HepG2 (cell line): Measurements from ENCODE around the gene CELF4. TPM values are rescaled to one million over a fixed set of nuclear protein-coding genes. Genes with fewer than 3 reads are reported as not detected.

ENCODE experiments used
- ATAC-seq: fragments of 200-7000 bp; cut with Tn5 transposase; 3 replicates; pipeline ENCODE4 v1.9.1; 2020; ENCODE audit warnings: mild to moderate bottlenecking, moderate library complexity
- BruUV-seq: library from RNA; stranded (reverse); fragments of 400-500 nt; replicated peaks from 2 replicates; lab custom pipeline; 2021; lab: Mats Ljungman, UMichigan
- CTCF ChIA-PET: fragments of 300-600 bp; formaldehyde crosslinking; extraction: SDS; loops from one replicate; lab custom pipeline; 2021; ENCODE audit warnings: low total read pairs, inconsistent platforms, low intra/inter-chr PET ratio; lab: Yijun Ruan, JAX
- POLR2A ChIA-PET: fragments of 350-600 bp; sonication (Branson Sonifier 250); formaldehyde crosslinking; loops from one replicate; lab custom pipeline; 2020; ENCODE audit warnings: antibody characterized with exemption, inconsistent platforms; lab: Yijun Ruan, JAX
- DNase-seq: peaks from one replicate; pipeline ENCODE4 v3.0.0-alpha.2; 2015; ENCODE audit warnings: low spot score
- FAIRE-seq: peaks from 3 replicates; lab custom pipeline; 2011; peaks lifted over from hg19 to GRCh38; lab: Jason Lieb, UNC
- H2AFZ ChIP-seq: one replicate; pipeline ENCODE4 v1.6.1; 2011; ENCODE audit warnings: low read length, inconsistent platforms
- H3K27ac ChIP-seq: fragments of 300-600 bp; 3 replicates; pipeline ENCODE4 v1.8.0; 2011; ENCODE audit warnings: mixed run types, mild to moderate bottlenecking, mixed read lengths, low read length, inconsistent platforms; ENCODE audit not compliant: insufficient read depth; ENCODE audit errors: extremely low read length
- H3K27me3 ChIP-seq, 2 experiments: fragments of 200-600 bp in 1 of 2; 2 replicates in 1 of 2; 3 replicates in 1 of 2; pipeline versions ENCODE4 v1.6.0 to v1.8.0; 2011; ENCODE audit warnings: low read length in 2 of 2, mild to moderate bottlenecking in 2 of 2, moderate library complexity in 2 of 2, inconsistent platforms in 1 of 2; ENCODE audit not compliant: insufficient read depth in 2 of 2, control insufficient read depth in 1 of 2
- H3K36me3 ChIP-seq, 2 experiments: fragments of 200-600 bp in 1 of 2; replicated peaks in 1 of 2; 2 replicates in 1 of 2; 3 replicates in 1 of 2; pipeline versions ENCODE4 v1.5.1 to v1.8.0; 2011; ENCODE audit warnings: low read length in 2 of 2, inconsistent platforms in 1 of 2; ENCODE audit not compliant: insufficient read depth in 2 of 2, control insufficient read depth in 1 of 2
- H3K4me1 ChIP-seq: 2 replicates; pipeline ENCODE4 v1.5.1; 2012; ENCODE audit warnings: low read length, inconsistent platforms; ENCODE audit not compliant: insufficient read depth
- H3K4me2 ChIP-seq: 2 replicates; pipeline ENCODE4 v1.6.0; 2011; ENCODE audit warnings: low read depth, low read length, inconsistent platforms
- H3K4me3 ChIP-seq, 3 experiments: fragments of 200-600 bp in 1 of 3; sonication (generic), shearing (Covaris generic) in 1 of 3; replicated peaks in 1 of 3; 2 replicates each; pipeline ENCODE4 v1.5.1; 2011 to 2016; ENCODE audit warnings: low read length in 3 of 3, inconsistent platforms in 2 of 3, low read depth in 2 of 3, mild to moderate bottlenecking in 2 of 3, control low read depth in 1 of 3, mixed read lengths in 1 of 3; ENCODE audit not compliant: insufficient read depth in 1 of 3
- H3K79me2 ChIP-seq: one replicate; pipeline ENCODE4 v1.6.1; 2011; ENCODE audit warnings: low read length, inconsistent platforms; ENCODE audit not compliant: insufficient read depth
- H3K9ac ChIP-seq: 2 replicates; pipeline ENCODE4 v1.6.0; 2011; ENCODE audit warnings: mild to moderate bottlenecking, low read depth, low read length, inconsistent platforms; ENCODE audit not compliant: insufficient read depth
- H3K9me3 ChIP-seq: 2 replicates; pipeline ENCODE4 v1.5.1; 2012; ENCODE audit warnings: mild to moderate bottlenecking, low read length
- H4K20me1 ChIP-seq: 2 replicates; pipeline ENCODE4 v1.6.0; 2011; ENCODE audit warnings: inconsistent platforms, mild to moderate bottlenecking, low read length, moderate library complexity; ENCODE audit not compliant: insufficient read depth
- AHDC1 ChIP-seq: sonication (generic); formaldehyde crosslinking; IDR thresholded peaks from 2 replicates; pipeline ENCODE4 v1.5.1; 2020; ENCODE audit warnings: mild to moderate bottlenecking, missing genetic modification reagents, borderline replicate concordance
- BRD4 ChIP-seq: sonication (generic); formaldehyde crosslinking; IDR thresholded peaks from 2 replicates; pipeline ENCODE4 v1.4.0; 2020; ENCODE audit warnings: missing genetic modification reagents
- ETV5 ChIP-seq: IDR thresholded peaks from 2 replicates; pipeline ENCODE4 v1.6.1; 2018; ENCODE audit warnings: missing biosample characterization, missing genetic modification reagents, inconsistent platforms, borderline replicate concordance
- KAT7 ChIP-seq: IDR thresholded peaks from 2 replicates; pipeline ENCODE4 v1.6.1; 2018; ENCODE audit warnings: borderline replicate concordance, missing compliant biosample characterization
- MAZ ChIP-seq, 2 experiments: sonication (generic) in 1 of 2; formaldehyde crosslinking in 1 of 2; IDR thresholded peaks; 2 replicates each; pipeline versions ENCODE4 v1.5.0 to v1.6.1; 2012 to 2020; ENCODE audit warnings: low read depth in 2 of 2, mild to moderate bottlenecking in 2 of 2, borderline replicate concordance in 1 of 2, improper control_type of control experiment in 1 of 2, low read length in 1 of 2, missing genetic modification reagents in 1 of 2, moderate library complexity in 1 of 2
- THAP11 ChIP-seq: IDR thresholded peaks from 2 replicates; pipeline ENCODE4 v1.6.1; 2016; ENCODE audit warnings: missing biosample characterization, missing genetic modification reagents
- ZNF10 ChIP-seq: sonication (generic); formaldehyde crosslinking; IDR thresholded peaks from 2 replicates; pipeline ENCODE4 v1.4.0; 2020; ENCODE audit warnings: mild to moderate bottlenecking, low read depth, missing genetic modification reagents, borderline replicate concordance
- ZNF441 ChIP-seq: sonication (generic); formaldehyde crosslinking; IDR thresholded peaks from 2 replicates; pipeline ENCODE4 v1.7.0; 2021; ENCODE audit warnings: missing genetic modification reagents, borderline replicate concordance
- ZNF766 ChIP-seq: sonication (generic); formaldehyde crosslinking; IDR thresholded peaks from 2 replicates; pipeline ENCODE4 v1.5.0; 2020; ENCODE audit warnings: missing genetic modification reagents, borderline replicate concordance
- ZNF800 ChIP-seq: sonication (generic); formaldehyde crosslinking; IDR thresholded peaks from 2 replicates; pipeline ENCODE4 v1.4.0; 2020; ENCODE audit warnings: missing genetic modification reagents
- WGBS: methylation state at CpG from one replicate; pipeline ENCODE4 v1.1.6; 2017; ENCODE audit warnings: low lambda C conversion rate; 5-methylcytosine and 5-hydroxymethylcytosine counted together
- in situ Hi-C: cut with HindIII; loops from 2 replicates; pipeline ENCODE4 v1.10.0; 2017; ENCODE audit warnings: low pct_unique_long_range_greater_than_20kb; ENCODE audit not compliant: extremely low pct_ligation_motif_present
- intact Hi-C: fragments of 100-400 bp; cut with micrococcal nuclease; formaldehyde crosslinking; loops from one replicate; pipeline ENCODE4 v1.10.0; 2022; ENCODE audit not compliant: unreplicated experiment
- polyA plus RNA-seq, 8 experiments: library from polyadenylated mRNA; depleted of rRNA in 3 of 8; stranded (reverse) in 7 of 8; unstranded in 1 of 8; fragments of >200 nt; fragmentation: Illumina TruSeq in 4 of 8; extraction: Trizol in 4 of 8; gene quantifications; 2 replicates each; pipeline versions ENCODE4 v1.2.1 to v1.2.3, GENCODE V29; 2011 to 2016; ENCODE audit warnings: low read depth in 4 of 8, missing spikeins in 1 of 8, mixed read lengths in 1 of 8; ENCODE audit not compliant: insufficient read depth in 1 of 8
- total RNA-seq, 5 experiments: library from RNA; depleted of rRNA; stranded (reverse); fragments of >200 nt; fragmentation: Illumina TruSeq; extraction: Trizol; gene quantifications; 2 replicates each; pipeline ENCODE4 v1.2.3, GENCODE V29; 2016; ENCODE audit warnings: low read depth in 1 of 5

Gene CELF4
- total and polyA plus RNA-seq, 2 of the 13 experiments (the other 11 are each of a cell fraction or from before 2014, with no cell fraction given) = not detected

- POLR2A ChIA-PET = no interaction called here
- Histone ChIP-seq H3K79me2 (no peaks in the 10 kb centered on the region), H3K27ac (no peak overlapping the region), H3K27me3 (peaks cover 3 to 19% of the 10 kb centered on the region in 2 experiments; a peak in 4 of 5 replicates), H4K20me1 (no peaks in the 10 kb centered on the region), H3K4me3 (no peak overlapping the region), H3K36me3 (no peaks in the 10 kb centered on the region), H3K4me1 (peaks cover 12% of the 10 kb centered on the region), H3K9me3 (no peaks in the 10 kb centered on the region), H2AFZ (no peak overlapping the region), H3K9ac (no peak overlapping the region), H3K4me2 (no peak overlapping the region)
- TF ChIP-seq ETV5 (CRISPR knock-in tag) = no peak
- TF ChIP-seq MAZ (IDR thresholded peaks at IDR 0.05; ENCODE audit: borderline replicate concordance, low read depth, low read length) = no peak
- TF ChIP-seq MAZ (CRISPR knock-in tag; IDR thresholded peaks at IDR 0.05; ENCODE audit: low read depth) = no peak
- TF ChIP-seq THAP11 (CRISPR knock-in tag) = no peak
- no peak for TF ChIP-seq ZNF10
- no peak for TF ChIP-seq BRD4 (CRISPR knock-in tag)
- no peak for TF ChIP-seq ZNF766 (CRISPR knock-in tag)
- TF ChIP-seq ZNF800 (CRISPR knock-in tag) = no peak
- TF ChIP-seq AHDC1 (CRISPR knock-in tag) = no peak
- no peak for TF ChIP-seq ZNF441 (CRISPR knock-in tag)
- TF ChIP-seq KAT7 (CRISPR knock-in tag) = no peak
- FAIRE-seq (no peak), DNase-seq (no peak), ATAC-seq (peak; percentile 43; the same call in 2 of the 3 replicates)
- CTCF ChIA-PET = no interaction called here
- intact Hi-C loops = no loop called here
- in situ Hi-C loops = loop anchor here (10.0 kb wide), 1 partner anchor 385 kb away; no protein-coding TSS in a partner anchor
- WGBS = 26% methylated on average over 7 of the region's 7 CpGs
- no TSS peak for BruUV-seq
Observed at GRCh38 chr18:37330173-37330572, 235.4 kb downstream of the CELF4 start.
